Adipocyte (in vitro differentiated cells): ENCODE data around the gene SLC16A6.
"Not testable (repeated sequence)": the region's sequence is repeated elsewhere in the genome, so short reads cannot be mapped to it uniquely, and the experiment has no call there.

Source experiments
- DNase-seq: peaks from one replicate; pipeline ENCODE4 v3.0.0-alpha.2; 2015; ENCODE audit warnings: low read depth
- H3K27me3 ChIP-seq: replicated peaks from 2 replicates; pipeline ENCODE4 v1.7.0; 2013; ENCODE audit warnings: mild to moderate bottlenecking, low read length, moderate library complexity; ENCODE audit not compliant: control insufficient read depth, insufficient read depth
- H3K36me3 ChIP-seq: 2 replicates; pipeline ENCODE4 v1.7.0; 2013; ENCODE audit warnings: low read length, mild to moderate bottlenecking, moderate library complexity; ENCODE audit not compliant: control insufficient read depth, insufficient read depth, severe bottlenecking
- H3K4me1 ChIP-seq: 2 replicates; pipeline ENCODE4 v1.7.0; 2013; ENCODE audit warnings: mild to moderate bottlenecking, low read length, moderate library complexity; ENCODE audit not compliant: control insufficient read depth, insufficient read depth
- H3K4me3 ChIP-seq: 2 replicates; pipeline ENCODE4 v1.7.0; 2013; ENCODE audit warnings: mild to moderate bottlenecking, low read length, moderate library complexity
- H3K9ac ChIP-seq: 2 replicates; pipeline ENCODE4 v1.7.0; 2013; ENCODE audit warnings: mild to moderate bottlenecking, low read length, moderate library complexity
- H3K9me3 ChIP-seq: 2 replicates; pipeline ENCODE4 v1.7.0; 2013; ENCODE audit warnings: mild to moderate bottlenecking, low read length, moderate library complexity; ENCODE audit not compliant: control insufficient read depth

The SLC16A6 gene

GRCh38 chr17:68246271-68247028 lies 44.5 kb downstream of the SLC16A6 start:
- Histone ChIP-seq H3K4me3 (peak overlapping the region; percentile 85), H3K36me3 (peaks cover 13% of the 10 kb centered on the region), H3K9me3 (no peaks in the 10 kb centered on the region), H3K9ac (peak overlapping the region; percentile 97), H3K27me3 (no peaks in the 10 kb centered on the region), H3K4me1 (peaks cover 7% of the 10 kb centered on the region)
- DNase-seq = no peak

GRCh38 chr17:68239632-68240366 lies 51.1 kb downstream of the SLC16A6 start:
- no peaks in the 10 kb centered on the region for H3K27me3 ChIP-seq
- no peak overlapping the region for H3K4me3 ChIP-seq
- no peaks in the 10 kb centered on the region for H3K4me1 ChIP-seq
- no peaks in the 10 kb centered on the region for H3K36me3 ChIP-seq
- no peaks in the 10 kb centered on the region for H3K9me3 ChIP-seq
- no peak overlapping the region for H3K9ac ChIP-seq
- DNase-seq = no peak

DNA sequence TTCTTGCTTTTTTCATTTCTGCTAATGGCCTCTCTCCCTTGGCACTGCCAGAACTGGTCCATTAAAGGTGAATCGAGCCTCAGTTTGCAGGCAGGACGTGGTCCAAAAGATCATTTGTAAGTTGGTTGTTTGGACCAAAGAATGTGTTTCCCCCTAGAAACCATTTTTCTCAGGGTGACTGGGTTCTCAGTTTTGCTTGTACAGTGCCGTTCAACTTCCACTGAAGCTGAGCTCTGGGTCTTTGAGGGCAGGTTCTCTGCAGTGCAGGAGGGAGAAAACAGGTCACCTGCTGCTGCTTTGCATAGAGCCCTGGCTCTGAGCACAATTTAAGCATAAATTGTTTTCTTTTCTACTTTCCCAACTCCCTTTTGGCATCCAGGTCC lies 52.1 kb downstream of the SLC16A6 start:
- Histone ChIP-seq H3K27me3 (no peaks in the 10 kb centered on the region), H3K4me3 (no peak overlapping the region), H3K36me3 (no peaks in the 10 kb centered on the region), H3K9me3 (no peaks in the 10 kb centered on the region), H3K4me1 (no peaks in the 10 kb centered on the region), H3K9ac (no peak overlapping the region)
- DNase-seq = no peak

DNA sequence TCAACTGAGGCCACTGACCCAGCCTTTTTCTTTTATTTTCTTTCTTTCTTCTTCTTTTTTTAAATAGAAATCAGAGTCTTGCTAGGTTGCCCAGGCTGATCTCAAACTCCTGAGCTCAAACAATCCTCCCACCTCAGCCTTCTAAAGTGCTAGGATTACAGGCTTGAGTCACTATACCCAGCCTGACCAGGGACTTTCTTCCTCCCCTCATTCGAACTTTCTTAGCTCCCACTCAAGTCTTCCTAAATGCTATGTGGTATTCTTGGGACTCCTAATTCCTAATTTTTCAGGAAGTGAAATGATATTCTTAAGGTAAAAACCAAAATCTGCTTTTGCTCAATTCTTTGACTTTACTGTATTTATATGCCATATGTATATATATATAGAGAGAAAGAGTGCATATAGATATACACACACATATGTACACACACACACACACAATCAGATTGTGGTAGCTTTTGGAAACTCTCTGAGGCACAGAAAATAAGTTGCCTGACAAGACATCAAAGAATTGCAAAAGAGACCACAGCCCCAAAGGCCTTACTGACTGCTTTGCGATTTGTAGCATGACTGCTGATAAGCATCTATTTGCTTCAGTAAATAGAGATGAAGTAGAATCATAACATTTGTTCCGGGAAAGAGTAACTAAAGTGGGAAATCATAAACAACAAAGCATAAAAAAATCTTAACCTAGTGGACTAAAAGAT lies 52.6 kb downstream of the SLC16A6 start:
- H3K9me3 ChIP-seq = no peaks in the 10 kb centered on the region
- no peaks in the 10 kb centered on the region for H3K36me3 ChIP-seq
- no peak overlapping the region for H3K4me3 ChIP-seq
- no peak for DNase-seq
- no peak overlapping the region for H3K9ac ChIP-seq
- H3K4me1 ChIP-seq = no peaks in the 10 kb centered on the region
- H3K27me3 ChIP-seq = no peaks in the 10 kb centered on the region

- not testable (repeated sequence) for H3K36me3 ChIP-seq, H3K27me3 ChIP-seq, H3K4me1 ChIP-seq, H3K9ac ChIP-seq, DNase-seq, H3K4me3 ChIP-seq, H3K9me3 ChIP-seq
These were observed 53.4 kb downstream of the SLC16A6 start for GRCh38 chr17:68237369-68238163.

DNA sequence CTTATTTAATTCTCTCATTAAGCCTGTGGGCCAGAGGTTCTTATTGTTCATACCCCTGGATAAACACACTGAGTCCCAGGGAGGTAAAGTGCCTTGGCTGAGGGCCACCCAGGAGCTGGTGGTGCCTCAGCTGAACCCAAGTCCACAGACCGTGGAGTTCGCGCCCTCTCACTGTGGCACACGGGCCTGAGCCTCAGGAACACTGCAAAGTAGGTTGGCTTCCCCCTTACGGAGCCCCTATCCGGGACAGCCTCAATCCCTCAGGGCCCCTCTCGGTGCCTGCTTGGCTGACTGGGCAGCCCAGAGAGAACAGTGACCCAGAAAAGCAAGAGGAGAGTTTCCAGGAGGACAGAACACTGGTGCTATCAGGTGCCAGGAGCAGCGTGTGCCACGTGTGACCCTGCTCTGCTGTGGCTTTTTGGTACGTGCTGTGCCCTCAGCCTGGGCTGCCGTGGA lies 55.6 kb downstream of the SLC16A6 start:
- not testable (repeated sequence) for H3K4me1 ChIP-seq, DNase-seq, H3K4me3 ChIP-seq, H3K9ac ChIP-seq, H3K36me3 ChIP-seq, H3K9me3 ChIP-seq, H3K27me3 ChIP-seq

- H3K9ac ChIP-seq, H3K27me3 ChIP-seq, H3K36me3 ChIP-seq, H3K4me3 ChIP-seq, H3K4me1 ChIP-seq, H3K9me3 ChIP-seq: not testable (repeated sequence)
- DNase-seq = peak; percentile 55
These were observed 56.1 kb downstream of the SLC16A6 start for GRCh38 chr17:68234726-68235335.

GRCh38 chr17:68232741-68233140 lies 58.2 kb downstream of the SLC16A6 start:
- not testable (repeated sequence) for H3K9me3 ChIP-seq, H3K4me3 ChIP-seq, H3K4me1 ChIP-seq, H3K36me3 ChIP-seq, H3K9ac ChIP-seq, DNase-seq, H3K27me3 ChIP-seq

DNA sequence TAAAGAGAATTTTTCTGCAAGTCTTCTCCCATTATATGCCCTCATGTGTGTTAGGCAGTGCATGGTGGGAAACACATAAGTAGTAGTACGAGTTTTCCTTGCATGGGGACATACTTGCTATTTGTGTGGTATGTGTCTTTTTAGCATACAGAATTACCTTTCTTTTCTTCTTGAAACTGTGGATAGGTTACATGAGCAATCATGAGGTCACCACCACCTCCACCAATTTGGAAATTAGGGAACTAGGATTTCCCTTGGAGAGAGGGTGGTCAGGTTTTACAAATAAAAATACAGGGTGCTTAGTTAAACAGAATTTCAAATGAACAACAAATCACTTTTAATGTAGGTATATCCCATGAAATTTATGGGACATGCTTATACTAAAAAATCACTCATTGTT lies 59.4 kb downstream of the SLC16A6 start:
- Histone ChIP-seq H3K27me3 (no peaks in the 10 kb centered on the region), H3K36me3 (no peaks in the 10 kb centered on the region), H3K4me1 (no peaks in the 10 kb centered on the region), H3K9ac (no peak overlapping the region), H3K4me3 (no peak overlapping the region), H3K9me3 (no peaks in the 10 kb centered on the region)
- DNase-seq = no peak

DNA sequence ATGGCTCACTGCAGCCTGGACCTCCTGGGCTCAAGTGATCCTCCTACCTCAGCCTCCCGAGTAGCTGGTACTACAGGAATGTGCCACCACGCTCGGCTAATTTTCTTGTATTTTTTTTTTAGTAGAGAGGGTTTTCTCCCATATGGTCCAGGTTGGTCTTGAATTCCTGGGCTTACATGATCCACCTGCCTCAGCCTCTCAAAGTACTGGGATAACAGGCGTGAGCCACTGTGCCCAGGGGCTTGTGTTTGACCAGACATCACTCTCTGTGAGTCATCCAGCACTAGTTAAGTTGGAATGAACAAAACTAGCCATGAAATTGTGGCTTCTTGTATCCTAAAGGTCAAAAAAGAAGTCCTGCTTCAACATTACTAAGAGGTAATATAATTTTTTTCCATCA lies 59.8 kb downstream of the SLC16A6 start:
- H3K9ac ChIP-seq, H3K36me3 ChIP-seq, H3K4me3 ChIP-seq, H3K4me1 ChIP-seq, DNase-seq, H3K27me3 ChIP-seq, H3K9me3 ChIP-seq: not testable (repeated sequence)
